Breast epithelium (tissue), 3 donors: ENCODE results near the gene PTPN4.

Experiments used
- POLR2A ChIP-seq: fragments of 450-650 bp; IDR thresholded peaks from one replicate; pipeline ENCODE4 v1.6.1; 2016; ENCODE audit warnings: antibody characterized with exemption, mild to moderate bottlenecking, moderate library complexity
- TF ChIP-seq, protein P1 (sequence below), 3 donors: fragments of 450-650 bp; IDR thresholded peaks; one replicate each; pipeline ENCODE4 v1.5.1; 2016 to 2017; ENCODE audit warnings: antibody characterized with exemption in 3 of 3, mild to moderate bottlenecking in 3 of 3, moderate library complexity in 3 of 3

DNA sequence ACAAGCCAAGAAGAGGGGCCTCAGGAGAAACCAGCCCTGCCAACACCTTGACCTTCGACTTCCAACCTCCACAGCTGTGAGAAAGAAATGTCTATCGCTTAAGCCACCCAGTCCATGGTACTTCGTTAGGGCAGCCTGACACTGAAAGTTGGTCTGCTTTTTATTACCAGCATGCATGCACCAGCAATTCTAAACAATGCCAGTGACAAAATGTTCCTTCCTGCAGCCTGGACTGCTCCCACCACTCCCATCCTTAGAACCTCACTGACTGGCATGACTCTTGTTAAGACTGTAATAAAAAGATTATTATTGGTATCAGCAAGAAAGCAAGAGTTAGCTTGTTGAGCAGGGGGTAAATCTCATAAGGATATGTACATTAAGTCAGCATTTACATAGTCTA, 47.2 kb upstream of the PTPN4 start:
- TF ChIP-seq POLR2A: no peak
- TF ChIP-seq, protein P1, sequence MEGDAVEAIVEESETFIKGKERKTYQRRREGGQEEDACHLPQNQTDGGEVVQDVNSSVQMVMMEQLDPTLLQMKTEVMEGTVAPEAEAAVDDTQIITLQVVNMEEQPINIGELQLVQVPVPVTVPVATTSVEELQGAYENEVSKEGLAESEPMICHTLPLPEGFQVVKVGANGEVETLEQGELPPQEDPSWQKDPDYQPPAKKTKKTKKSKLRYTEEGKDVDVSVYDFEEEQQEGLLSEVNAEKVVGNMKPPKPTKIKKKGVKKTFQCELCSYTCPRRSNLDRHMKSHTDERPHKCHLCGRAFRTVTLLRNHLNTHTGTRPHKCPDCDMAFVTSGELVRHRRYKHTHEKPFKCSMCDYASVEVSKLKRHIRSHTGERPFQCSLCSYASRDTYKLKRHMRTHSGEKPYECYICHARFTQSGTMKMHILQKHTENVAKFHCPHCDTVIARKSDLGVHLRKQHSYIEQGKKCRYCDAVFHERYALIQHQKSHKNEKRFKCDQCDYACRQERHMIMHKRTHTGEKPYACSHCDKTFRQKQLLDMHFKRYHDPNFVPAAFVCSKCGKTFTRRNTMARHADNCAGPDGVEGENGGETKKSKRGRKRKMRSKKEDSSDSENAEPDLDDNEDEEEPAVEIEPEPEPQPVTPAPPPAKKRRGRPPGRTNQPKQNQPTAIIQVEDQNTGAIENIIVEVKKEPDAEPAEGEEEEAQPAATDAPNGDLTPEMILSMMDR (IDR thresholded peaks at IDR 0.05): no peak
